NCI-H2107 treated with DMSO at 0.1 percent for 48 hours (cell line): Measurements from ENCODE around the gene NRXN3.

Experiments
- DNase-seq: peaks from one replicate; lab custom pipeline; 2025; ENCODE audit not compliant: unreplicated experiment; lab: John Stamatoyannopoulos, UW

NRXN3 gene

DNA sequence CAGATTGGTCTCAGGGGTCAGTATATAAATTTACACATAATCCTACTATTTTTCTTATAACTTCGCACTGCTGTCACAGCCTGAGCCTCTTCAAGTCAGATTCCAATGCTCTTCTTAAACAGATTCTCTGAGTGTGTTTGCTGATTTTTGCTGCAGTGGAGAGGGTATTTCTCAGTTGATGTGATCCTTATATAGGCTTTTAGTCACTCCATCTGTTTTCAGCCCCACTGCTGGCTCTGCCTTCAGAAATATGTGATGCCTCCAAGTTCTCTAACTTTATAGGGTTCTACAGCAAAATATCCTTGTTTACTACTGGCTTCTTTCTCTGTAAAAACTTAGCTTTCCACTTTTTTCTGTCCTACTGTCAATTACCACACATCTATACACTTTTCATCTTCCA is 702.7 kb downstream of the NRXN3 start:
- DNase-seq = no peak

DNA sequence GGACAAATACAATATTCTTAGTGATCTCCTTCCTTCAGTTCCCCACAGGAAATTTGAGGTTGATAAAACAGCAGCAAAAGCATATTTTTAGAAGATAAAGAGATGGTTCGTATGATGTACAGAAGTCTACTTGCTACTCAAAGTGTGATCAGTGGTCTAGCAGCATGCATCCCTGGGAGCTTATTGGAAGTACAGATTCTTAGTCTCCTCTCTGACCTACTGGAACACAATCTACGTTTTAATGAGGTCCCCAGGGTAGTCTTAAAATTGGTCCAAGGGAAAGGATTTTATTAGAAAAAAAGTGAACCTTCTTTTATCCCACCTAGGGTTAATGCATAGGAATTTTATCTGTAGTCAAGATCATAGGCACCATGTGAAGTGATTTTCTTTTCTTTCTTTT is 703.4 kb downstream of the NRXN3 start:
- no peak for DNase-seq

DNA sequence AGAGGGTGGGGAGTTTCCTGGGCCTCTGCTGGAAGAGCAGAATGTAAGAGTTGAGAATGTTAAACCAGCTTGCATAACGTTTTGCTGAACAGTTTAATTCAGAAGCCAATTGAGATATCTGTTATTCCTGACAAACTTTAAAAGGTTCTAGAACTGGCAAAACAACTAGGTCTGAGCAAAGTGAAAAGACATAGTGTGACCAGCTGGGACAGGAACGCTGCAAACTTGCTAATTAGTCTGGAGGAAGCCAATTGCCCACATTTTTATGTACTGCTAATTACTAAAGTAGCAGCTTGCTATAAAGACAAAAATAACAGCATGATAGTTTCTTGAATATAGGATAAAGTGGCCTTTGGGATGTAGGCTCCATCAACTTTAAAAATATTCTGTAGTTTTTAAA is 704.9 kb downstream of the NRXN3 start:
- no peak for DNase-seq

GRCh38 chr14:78885884-78886283 is 715.7 kb downstream of the NRXN3 start:
- no peak for DNase-seq

DNA sequence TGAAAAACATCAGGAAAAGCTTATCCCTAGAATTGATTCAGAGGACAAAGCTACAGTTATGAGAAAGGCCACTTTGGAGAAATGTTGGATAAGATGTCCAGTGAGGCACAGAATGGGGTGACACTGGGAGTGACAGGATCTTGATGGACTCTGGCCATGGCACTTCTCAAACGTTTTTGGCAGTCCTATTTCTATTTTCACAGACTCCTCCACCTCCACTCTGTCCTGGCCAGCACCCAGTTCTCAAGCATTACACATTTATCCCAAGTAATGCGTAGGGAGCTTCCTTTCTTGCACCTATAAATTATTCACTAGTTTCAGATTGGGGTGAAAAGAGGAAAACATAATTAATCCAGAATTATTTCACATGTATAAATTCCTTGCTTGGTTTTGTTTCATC is 727.3 kb downstream of the NRXN3 start:
- DNase-seq = no peak

- DNase-seq = peak; percentile 55
Observed at GRCh38 chr14:78902010-78902623, 731.9 kb downstream of the NRXN3 start.

GRCh38 chr14:78904094-78904493 is 733.9 kb downstream of the NRXN3 start:
- peak; percentile 9 for DNase-seq

DNA sequence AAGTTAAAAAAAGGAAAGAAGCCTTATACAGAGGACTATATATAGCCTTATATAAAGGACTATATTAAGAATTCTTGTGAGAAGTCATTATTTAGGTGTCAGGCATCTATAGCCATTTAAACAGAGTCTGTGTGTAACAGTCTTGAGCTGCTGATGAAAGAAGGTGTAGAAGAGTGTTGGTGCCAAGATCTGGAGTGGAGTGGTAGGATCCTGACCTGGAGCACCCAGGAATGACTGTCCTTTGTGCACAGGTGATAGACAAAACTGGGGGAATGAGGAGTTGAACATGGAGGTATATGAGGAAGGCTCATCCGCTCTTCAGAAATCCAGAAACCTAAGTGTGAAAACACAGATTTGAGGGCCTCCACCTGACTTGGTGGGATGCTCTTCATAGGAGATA is 747.3 kb downstream of the NRXN3 start:
- DNase-seq = no peak

GRCh38 chr14:78921856-78922255 is 751.7 kb downstream of the NRXN3 start:
- no peak for DNase-seq

- DNase-seq = no peak
Observed at GRCh38 chr14:78927261-78927660, 757.1 kb downstream of the NRXN3 start.

DNA sequence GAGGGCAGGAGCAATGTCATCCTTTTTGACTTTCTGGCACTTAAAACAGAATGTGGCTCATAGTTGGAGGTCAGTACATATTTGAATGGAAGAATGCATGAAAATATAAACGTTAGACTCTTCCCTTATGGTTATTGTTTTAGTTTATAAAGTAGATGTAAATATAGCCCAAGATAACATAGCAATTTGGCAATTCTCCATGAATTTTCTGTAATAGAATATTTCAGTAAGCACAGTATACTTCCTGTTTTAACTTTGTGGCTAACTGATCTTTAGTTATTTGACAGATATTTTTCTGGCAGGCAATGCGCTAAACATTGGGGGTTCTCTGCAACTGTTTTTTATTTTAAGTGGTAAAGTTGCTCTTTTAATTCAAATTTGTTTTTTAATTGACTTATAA is 763.0 kb downstream of the NRXN3 start:
- DNase-seq = no peak

DNA sequence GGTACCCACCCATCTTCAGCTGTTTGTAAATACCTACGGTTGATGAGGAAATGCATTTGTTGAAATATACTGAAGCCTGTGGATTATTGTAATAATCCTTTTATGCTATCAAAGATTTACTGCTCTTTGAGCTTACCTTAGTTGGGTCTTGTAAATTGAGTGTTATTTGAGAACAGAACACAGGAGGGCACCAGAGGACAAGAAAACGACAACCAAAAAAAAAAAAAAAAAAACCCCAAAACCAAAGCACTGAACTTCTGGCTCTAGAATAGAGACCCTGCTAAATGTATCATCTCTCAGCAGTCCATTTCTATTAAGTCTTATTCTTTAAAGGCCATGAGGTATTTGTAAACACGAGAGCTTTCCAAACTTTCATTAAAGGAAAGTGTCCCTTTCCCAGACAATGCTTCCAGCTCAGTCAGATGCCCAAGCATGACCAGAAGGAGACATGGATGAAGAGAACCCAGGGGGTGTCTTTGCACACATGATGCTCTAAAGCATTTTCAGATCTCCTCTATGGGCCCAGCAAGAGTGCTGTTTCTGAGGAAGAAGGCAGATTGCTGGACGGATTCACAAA is 763.9 kb downstream of the NRXN3 start:
- DNase-seq = no peak

GRCh38 chr14:78946949-78947348 is 776.8 kb downstream of the NRXN3 start:
- no peak for DNase-seq

DNA sequence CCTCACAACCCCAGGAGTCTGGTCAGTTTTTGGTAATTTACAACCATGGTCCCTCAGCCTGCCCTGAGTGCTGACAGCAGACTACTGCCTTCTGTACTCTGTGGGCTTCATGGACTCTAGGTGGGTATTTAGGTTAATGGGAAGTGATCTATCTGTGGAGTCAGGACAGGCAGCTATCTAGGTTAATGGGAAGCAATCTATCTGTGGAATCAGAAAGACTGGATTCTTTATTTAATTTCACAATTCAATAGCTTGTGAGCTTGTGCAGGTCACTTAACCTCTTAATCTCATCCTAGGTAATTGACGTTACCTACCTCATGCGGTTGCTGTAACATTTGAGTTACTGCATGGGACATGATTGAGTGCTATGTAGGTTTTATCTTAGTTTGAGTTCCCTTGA is 777.5 kb downstream of the NRXN3 start:
- DNase-seq = no peak

GRCh38 chr14:78950649-78951048 is 780.5 kb downstream of the NRXN3 start:
- no peak for DNase-seq

- DNase-seq = no peak
Observed at GRCh38 chr14:78951602-78952001, 781.4 kb downstream of the NRXN3 start.

DNA sequence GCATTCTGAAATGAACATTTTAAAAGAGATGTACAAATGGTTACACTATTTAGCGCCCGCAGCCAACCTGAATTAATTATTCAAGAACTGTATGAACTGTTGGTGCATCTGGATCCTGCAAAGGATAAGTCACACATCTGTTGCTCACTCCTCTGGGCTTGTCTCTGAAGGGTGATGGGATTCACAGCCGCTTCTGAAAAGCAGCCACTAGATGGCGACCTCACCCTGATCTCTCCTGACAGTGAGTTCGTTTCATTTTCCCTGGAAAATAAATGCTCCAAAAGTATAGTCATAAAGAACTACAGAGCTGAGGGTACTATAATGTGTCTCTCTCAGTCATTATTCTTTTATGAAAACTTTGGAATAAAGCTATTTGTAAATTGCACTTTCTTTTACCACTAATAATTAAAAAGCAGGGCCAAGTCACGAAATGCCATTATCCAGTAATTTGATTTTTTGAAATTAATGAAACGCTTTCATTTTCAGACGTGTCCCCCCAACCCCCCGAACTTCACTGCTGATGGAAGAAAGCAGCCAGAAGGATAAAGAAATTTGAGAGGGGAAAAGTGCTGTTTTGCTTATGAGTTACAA is 789.6 kb downstream of the NRXN3 start:
- peak; percentile 68 for DNase-seq

GRCh38 chr14:78967111-78967809 is 797.1 kb downstream of the NRXN3 start:
- no peak for DNase-seq

- DNase-seq = no peak
Observed at GRCh38 chr14:78968265-78968664, 798.1 kb downstream of the NRXN3 start.

DNA sequence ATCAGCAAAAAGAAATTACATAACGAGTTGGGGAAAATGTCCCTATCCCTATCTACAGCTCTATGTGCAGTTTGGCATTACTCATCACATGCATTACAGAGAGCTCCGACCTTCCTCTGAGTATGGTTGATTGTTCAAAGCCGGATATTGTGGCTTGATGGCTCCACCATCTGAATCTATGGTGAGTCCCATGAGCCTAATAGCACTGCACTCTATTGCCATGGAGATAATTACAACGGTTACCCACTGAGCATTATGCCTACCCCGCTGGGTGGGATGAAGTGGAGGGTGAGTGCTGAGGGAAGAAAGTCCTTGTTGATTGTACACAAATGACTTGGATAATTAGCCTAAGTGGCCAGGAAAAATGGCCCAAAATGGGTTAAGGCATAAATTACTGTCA is 800.5 kb downstream of the NRXN3 start:
- peak; percentile 99 for DNase-seq

GRCh38 chr14:78972440-78972839 is 802.3 kb downstream of the NRXN3 start:
- DNase-seq = no peak

- no peak for DNase-seq
Observed at GRCh38 chr14:78974691-78975090, 804.5 kb downstream of the NRXN3 start.
